ENCODE results near the gene CEP164. TPM values are rescaled to one million over a fixed set of nuclear protein-coding genes. Genes with fewer than 3 reads are reported as not detected.
A peak's percentile ranks its signal among the peaks of the same experiment; 100 is the strongest.

The CEP164 gene
- polyA plus RNA-seq, 1 of the 3 experiments (the other 2 are of a cell fraction): 27.7 TPM

DNA sequence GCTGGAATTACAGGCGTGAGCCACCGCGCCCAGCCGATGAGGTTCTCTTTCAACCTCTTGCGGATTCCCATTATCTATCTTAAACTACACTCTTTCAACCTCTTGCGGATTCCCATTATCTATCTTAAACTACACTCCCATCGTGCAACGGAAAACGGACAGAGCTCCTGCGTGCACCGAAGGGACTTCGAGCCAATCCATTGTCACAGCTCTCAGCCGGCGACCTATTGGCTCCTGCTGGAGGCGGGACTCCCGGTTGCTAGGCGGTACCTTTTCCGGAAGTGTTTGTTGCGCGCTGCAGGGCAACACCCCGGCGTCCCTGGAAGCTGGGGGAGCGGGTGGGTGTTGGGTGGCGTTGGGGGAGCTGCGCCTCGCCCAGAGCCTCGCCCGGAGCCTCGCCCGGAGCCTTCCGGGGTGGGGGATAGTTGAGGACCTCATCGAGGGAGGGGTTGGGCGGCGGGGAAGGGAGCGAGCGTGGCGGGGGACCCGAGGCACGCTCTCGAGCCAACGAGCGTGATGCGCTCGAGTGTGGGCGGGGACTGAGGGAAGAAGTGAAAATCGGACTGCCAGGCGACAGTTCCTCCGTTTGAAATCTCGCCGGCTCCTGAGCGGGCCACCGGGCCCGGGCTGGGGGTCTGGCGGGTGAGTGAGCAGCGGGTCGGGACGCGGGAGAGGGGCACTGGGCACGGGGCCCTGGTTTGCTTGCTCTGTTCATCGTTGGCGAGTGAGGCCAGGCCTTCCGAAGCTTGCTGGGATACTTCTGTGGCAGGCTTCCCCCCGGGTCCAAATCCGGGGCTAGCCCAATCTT lies at the start of gene CEP164 (continued):
- TF ChIP-seq, protein P1, sequence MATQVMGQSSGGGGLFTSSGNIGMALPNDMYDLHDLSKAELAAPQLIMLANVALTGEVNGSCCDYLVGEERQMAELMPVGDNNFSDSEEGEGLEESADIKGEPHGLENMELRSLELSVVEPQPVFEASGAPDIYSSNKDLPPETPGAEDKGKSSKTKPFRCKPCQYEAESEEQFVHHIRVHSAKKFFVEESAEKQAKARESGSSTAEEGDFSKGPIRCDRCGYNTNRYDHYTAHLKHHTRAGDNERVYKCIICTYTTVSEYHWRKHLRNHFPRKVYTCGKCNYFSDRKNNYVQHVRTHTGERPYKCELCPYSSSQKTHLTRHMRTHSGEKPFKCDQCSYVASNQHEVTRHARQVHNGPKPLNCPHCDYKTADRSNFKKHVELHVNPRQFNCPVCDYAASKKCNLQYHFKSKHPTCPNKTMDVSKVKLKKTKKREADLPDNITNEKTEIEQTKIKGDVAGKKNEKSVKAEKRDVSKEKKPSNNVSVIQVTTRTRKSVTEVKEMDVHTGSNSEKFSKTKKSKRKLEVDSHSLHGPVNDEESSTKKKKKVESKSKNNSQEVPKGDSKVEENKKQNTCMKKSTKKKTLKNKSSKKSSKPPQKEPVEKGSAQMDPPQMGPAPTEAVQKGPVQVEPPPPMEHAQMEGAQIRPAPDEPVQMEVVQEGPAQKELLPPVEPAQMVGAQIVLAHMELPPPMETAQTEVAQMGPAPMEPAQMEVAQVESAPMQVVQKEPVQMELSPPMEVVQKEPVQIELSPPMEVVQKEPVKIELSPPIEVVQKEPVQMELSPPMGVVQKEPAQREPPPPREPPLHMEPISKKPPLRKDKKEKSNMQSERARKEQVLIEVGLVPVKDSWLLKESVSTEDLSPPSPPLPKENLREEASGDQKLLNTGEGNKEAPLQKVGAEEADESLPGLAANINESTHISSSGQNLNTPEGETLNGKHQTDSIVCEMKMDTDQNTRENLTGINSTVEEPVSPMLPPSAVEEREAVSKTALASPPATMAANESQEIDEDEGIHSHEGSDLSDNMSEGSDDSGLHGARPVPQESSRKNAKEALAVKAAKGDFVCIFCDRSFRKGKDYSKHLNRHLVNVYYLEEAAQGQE (IDR thresholded peaks at IDR 0.05; ENCODE audit: low read depth, low read length): 0 out of 2 replicates have a peak, but pooled peaks have one; percentile 15
- TF ChIP-seq TCF12 (IDR thresholded peaks at IDR 0.05) (no peak; the same call in 1 of the 2 replicates), RAD21 (IDR thresholded peaks at IDR 0.05; ENCODE audit: low read length) (no peak), RCOR1 (IDR thresholded peaks at IDR 0.05; ENCODE audit: low read length) (no peak), YY1 (IDR thresholded peaks at IDR 0.05; ENCODE audit: low read depth) (no peak), RXRA (IDR thresholded peaks at IDR 0.05; ENCODE audit: borderline replicate concordance, low read depth) (no peak)
- TF ChIP-seq, protein P2, sequence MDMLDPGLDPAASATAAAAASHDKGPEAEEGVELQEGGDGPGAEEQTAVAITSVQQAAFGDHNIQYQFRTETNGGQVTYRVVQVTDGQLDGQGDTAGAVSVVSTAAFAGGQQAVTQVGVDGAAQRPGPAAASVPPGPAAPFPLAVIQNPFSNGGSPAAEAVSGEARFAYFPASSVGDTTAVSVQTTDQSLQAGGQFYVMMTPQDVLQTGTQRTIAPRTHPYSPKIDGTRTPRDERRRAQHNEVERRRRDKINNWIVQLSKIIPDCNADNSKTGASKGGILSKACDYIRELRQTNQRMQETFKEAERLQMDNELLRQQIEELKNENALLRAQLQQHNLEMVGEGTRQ (IDR thresholded peaks at IDR 0.05; ENCODE audit: borderline replicate concordance, low read depth, low read length): no peak

DNA sequence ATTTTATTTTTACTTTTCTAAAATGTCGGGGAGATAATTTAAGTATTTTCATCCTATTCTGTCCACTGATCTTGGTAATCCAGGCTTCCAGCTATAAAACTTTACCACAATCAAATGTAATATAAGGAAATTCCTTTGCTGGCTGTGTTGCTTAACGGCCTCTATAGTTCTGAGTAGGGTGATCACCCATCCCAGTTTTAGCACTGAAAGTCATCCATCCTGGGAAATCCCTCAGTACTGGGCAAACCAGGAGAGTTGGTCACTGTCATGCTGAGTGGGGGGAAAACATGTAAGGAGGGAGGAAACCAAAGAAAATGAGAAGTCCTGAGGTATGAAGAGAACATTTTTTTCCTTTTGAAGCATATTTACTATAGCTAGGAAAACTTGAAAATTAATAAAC lies 49.3 kb upstream of the CEP164 start:
- no peak overlapping the region for H3K4me2 ChIP-seq
- ChIA-PET POLR2A (no interaction called here), CTCF (no interaction called here)

More for the DNA sequence above, 49.3 kb upstream of the CEP164 start:
- Histone ChIP-seq H3K36me3 (replicated peaks in 1 of 2; ENCODE audit: control insufficient read depth in 1 of 2, insufficient read depth in 2 of 2, low read length in 1 of 2) (peaks cover 12 to 23% of the 10 kb centered on the region in 2 experiments), H3K9ac (no peak overlapping the region), H3K9me2 (no peaks in the 10 kb centered on the region), H2AFZ (ENCODE audit: low read depth) (no peak overlapping the region), H3K4me3 (ENCODE audit: low read depth in 2 of 2, low read length in 1 of 2) (no peak overlapping the region), H3K79me2 (ENCODE audit: insufficient read depth) (peaks cover 3% of the 10 kb centered on the region), H3K9me3 (no peaks in the 10 kb centered on the region), H3K27ac (ENCODE audit: low read depth in 2 of 2, low read length in 1 of 2) (no peak overlapping the region), H4K20me1 (ENCODE audit: insufficient read depth) (no peaks in the 10 kb centered on the region; the same call in 1 of the 2 replicates), H3K27me3 (ENCODE audit: insufficient read depth) (no peaks in the 10 kb centered on the region), H3K4me1 (ENCODE audit: control insufficient read depth in 1 of 2, insufficient read depth in 2 of 2, low read depth in 1 of 2, low read length in 1 of 2) (peaks cover 0 to 32% of the 10 kb centered on the region in 2 experiments; a peak in 2 of 4 replicates), H3F3A (replicated peaks; ENCODE audit: insufficient read depth) (peaks cover 60% of the 10 kb centered on the region)
- WGBS (ENCODE audit: low lambda C conversion rate): 89% methylated on average over 2 of the region's 2 CpGs
- TF ChIP-seq NFIC (IDR thresholded peaks at IDR 0.05; ENCODE audit: borderline replicate concordance) (no peak), RXRA (IDR thresholded peaks at IDR 0.05; ENCODE audit: borderline replicate concordance, low read depth) (no peak), NRF1 (IDR thresholded peaks at IDR 0.05; ENCODE audit: low read depth, low read length) (no peak), RFX5 (IDR thresholded peaks at IDR 0.05; ENCODE audit: low read length) (no peak), CHD2 (IDR thresholded peaks at IDR 0.05; ENCODE audit: low read length, partially characterized antibody) (no peak), TCF12 (IDR thresholded peaks at IDR 0.05) (no peak), GABPA (IDR thresholded peaks at IDR 0.05; ENCODE audit: low read depth) (no peak), POLR2AphosphoS5 (IDR thresholded peaks at IDR 0.05; ENCODE audit: low read depth, low read length) (no peak), FOXJ3 (CRISPR knock-in tag; IDR thresholded peaks at IDR 0.05) (no peak), MEF2A (IDR thresholded peaks at IDR 0.05; ENCODE audit: borderline replicate concordance, low read depth) (no peak)
- TF ChIP-seq, protein P1 (IDR thresholded peaks at IDR 0.05; ENCODE audit: low read depth, low read length): no peak
- TF ChIP-seq, protein P3, sequence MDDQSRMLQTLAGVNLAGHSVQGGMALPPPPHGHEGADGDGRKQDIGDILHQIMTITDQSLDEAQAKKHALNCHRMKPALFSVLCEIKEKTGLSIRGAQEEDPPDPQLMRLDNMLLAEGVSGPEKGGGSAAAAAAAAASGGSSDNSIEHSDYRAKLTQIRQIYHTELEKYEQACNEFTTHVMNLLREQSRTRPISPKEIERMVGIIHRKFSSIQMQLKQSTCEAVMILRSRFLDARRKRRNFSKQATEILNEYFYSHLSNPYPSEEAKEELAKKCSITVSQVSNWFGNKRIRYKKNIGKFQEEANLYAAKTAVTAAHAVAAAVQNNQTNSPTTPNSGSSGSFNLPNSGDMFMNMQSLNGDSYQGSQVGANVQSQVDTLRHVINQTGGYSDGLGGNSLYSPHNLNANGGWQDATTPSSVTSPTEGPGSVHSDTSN (IDR thresholded peaks at IDR 0.05): no peak
- TF ChIP-seq, protein P4, sequence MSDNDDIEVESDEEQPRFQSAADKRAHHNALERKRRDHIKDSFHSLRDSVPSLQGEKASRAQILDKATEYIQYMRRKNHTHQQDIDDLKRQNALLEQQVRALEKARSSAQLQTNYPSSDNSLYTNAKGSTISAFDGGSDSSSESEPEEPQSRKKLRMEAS (IDR thresholded peaks at IDR 0.05; ENCODE audit: low read depth): no peak
- DNase-seq: no peak
